Measurements from ENCODE around the gene EIF2S2. TPM values are rescaled to one million over a fixed set of nuclear protein-coding genes. Genes with fewer than 3 reads are reported as not detected.
A peak's percentile ranks its signal among the peaks of the same experiment; 100 is the strongest.

The EIF2S2 gene
- total RNA-seq, 1 donor from 2014 or later: 44.8 TPM

DNA sequence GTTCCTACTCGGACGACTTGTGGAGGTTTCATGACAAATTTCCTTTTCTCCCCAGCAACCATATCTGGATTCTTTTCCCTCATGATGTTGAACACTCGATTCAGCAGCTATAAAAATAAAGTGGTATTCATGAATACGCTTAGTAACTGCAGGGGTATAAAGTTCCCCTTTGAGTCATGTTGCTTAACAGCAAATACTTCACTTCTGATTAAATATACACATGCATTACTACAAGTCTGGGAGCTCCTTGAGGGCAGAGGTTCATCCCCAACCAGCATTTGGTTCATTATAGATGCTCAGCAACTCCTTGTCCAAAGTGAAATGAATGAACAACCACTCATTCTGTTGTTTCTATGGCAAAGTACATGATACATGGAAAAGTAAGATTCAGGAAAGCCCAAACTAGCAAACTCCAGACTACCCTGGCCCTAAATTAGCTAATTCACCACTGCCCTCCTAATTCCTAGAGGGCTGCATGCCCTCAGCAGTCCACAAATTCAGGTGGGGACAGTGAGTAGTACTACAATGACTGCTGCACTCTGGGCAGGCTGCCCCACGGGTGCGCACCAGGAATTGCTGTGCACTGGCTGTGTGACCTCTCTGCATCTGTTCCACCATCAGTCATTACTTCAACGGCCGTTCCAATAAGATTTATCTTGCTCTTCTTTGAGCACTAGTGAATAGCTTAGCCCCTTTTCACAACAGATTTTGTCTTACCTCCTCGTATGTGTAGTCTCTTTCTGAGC, 15.2 kb downstream of the EIF2S2 start:
- ATAC-seq: no peak
- DNase-seq (ENCODE audit: low spot score): no peak
- intact Hi-C loops (cut with DNase I): no loop called here

- intact Hi-C loops (cut with DNase I): no loop called here
- no peak for ATAC-seq
Observed at GRCh38 chr20:34095825-34096224, 16.2 kb downstream of the EIF2S2 start.

DNA sequence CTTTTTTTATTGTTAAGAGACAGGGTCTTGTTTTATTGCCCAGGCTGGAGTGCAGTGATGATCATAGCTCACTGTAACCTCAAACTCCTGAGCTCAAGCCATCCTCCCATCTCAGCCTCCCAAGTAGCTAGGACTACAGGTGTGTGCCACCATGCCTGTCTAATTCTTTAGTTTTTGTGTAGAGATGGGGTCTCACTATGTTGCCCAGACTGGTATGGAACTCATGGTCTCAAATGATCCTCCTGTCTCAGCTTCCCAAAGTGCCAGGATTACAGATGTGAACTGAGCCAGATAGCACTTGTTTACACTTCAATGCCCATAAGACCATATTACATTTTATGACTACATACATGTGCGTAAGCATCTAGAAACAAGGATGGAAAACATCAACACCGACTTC, 18.1 kb downstream of the EIF2S2 start:
- intact Hi-C loops (cut with DNase I): no loop called here

More at GRCh38 chr20:34095825-34096224, 16.2 kb downstream of the EIF2S2 start:
- DNase-seq (ENCODE audit: low spot score): no peak

DNA sequence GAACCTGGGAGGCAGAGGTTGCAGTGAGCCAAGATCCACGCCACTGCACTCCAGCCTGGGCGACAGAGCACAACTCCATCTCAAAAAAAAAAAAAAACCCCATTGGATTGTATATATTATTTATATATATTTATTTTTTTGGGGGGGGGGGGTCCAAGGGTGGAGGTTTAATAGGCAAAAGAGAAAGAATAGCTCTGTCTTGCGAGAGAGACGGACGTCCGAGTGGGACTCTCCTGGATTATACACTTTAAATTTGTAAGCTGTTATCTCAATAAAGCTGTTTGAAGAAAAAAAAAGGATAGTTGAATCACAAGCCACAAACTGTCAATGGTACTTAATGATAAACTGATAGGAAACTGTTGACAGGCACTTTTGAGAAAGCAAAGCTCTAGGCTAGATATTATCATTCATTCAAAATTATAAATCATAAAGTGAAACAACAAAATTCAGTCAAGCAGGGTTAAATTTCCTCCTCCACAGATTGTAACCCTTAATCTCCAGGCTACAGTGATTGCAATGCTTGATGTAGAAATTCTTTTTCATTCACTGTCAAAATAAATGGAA, 20.3 kb downstream of the EIF2S2 start:
- intact Hi-C loops (cut with DNase I): no loop called here
- no peak for ATAC-seq
- DNase-seq (ENCODE audit: low spot score): no peak

More for the DNA sequence above, 18.1 kb downstream of the EIF2S2 start:
- DNase-seq (ENCODE audit: low spot score): no peak
- ATAC-seq: no peak

- DNase-seq (ENCODE audit: low spot score) (no peak), ATAC-seq (no peak)
- intact Hi-C loops (cut with DNase I): no loop called here
Observed at GRCh38 chr20:34090645-34091044, 21.4 kb downstream of the EIF2S2 start.

DNA sequence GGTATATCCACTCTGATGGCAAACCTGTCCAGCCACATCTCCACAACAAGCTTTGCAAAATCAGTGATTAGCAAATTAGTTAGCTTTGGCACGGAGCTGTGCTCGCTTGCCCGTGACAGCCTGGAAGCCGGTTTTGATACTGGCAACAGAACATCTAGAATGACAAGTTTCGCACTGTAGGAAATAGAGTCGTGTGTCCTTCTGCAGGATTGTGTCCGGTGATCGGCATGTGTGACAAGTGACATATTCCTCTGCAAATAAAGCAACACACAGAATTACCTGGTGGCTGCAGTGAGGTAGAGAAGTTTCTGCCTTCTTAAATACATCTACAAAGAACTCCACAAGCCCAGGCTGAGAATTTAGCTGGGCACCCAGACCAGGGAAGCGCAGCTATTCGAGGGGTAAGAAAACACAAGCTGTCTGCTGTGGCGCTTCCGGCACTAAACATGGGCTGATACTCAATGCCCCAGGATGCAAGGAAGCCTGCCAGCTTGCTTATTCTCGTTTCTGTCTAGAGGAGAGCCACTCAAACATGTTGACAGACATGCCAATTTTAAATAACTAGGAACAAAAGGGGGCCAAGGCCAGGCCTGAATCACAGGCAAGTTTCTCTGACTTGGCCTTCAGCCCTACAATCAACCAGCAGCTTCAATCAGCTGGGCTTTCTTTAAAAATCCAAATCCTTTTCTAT, 22.2 kb downstream of the EIF2S2 start:
- intact Hi-C loops (cut with DNase I): no loop called here
- ATAC-seq (no peak), DNase-seq (ENCODE audit: low spot score) (no peak)

GRCh38 chr20:34089175-34089479, 22.9 kb downstream of the EIF2S2 start:
- ATAC-seq: no peak
- DNase-seq (ENCODE audit: low spot score): no peak
- intact Hi-C loops (cut with DNase I): no loop called here

GRCh38 chr20:34088305-34089174, 23.5 kb downstream of the EIF2S2 start:
- no peak for ATAC-seq
- DNase-seq (ENCODE audit: low spot score): no peak
- intact Hi-C loops (cut with DNase I): no loop called here

DNA sequence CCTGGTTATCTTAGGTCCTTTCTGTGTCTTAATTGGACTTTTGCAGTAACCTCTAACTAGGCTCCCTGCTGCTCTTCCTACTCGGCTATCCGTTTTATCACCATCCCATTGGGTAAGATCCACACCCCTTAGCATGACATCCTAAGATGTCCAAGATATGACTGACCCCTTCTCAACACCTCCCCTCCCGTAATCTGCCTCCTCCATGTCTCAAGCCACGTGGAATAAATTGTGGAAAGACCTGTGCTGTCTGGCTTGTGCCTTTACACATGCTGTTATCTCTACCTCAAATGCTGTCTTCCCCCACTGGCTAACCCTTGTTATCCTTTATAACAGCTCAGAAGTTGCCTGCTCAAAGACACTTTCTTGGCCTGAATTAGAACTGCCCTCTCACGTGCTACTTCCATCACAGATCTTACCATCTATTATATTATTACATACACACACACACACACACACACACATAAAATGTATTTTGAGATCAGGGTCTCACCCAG, 26.5 kb downstream of the EIF2S2 start:
- no peak for ATAC-seq
- intact Hi-C loops (cut with DNase I): no loop called here
- no peak for DNase-seq (ENCODE audit: low spot score)

GRCh38 chr20:34084227-34084923, 27.7 kb downstream of the EIF2S2 start:
- ATAC-seq: no peak
- no peak for DNase-seq (ENCODE audit: low spot score)
- intact Hi-C loops (cut with DNase I): no loop called here

DNA sequence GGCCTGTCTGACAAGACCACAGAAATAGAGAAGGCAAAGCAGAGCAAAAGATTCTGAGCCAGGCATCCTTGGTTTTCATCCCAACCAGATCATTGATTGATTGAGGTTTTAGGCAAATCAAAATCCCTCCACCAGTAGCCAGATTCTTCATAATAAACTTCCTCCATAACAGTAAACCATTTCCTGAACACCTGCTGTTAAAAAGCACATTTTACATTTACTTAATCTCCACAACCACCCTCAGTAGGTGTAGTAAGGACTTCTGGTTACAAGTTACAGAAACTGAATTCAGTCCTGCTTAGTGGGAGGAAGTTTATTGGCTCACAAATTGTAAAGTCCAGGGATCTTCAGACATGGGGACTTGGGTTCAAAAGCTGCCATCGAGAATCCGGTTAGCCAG, 28.3 kb downstream of the EIF2S2 start:
- intact Hi-C loops (cut with DNase I): no loop called here
- ATAC-seq (no peak), DNase-seq (ENCODE audit: low spot score) (no peak)

- peak; percentile 76 for DNase-seq (ENCODE audit: low spot score)
- intact Hi-C loops (cut with DNase I): no loop called here
Observed at GRCh38 chr20:34083137-34083536, 28.9 kb downstream of the EIF2S2 start.

DNA sequence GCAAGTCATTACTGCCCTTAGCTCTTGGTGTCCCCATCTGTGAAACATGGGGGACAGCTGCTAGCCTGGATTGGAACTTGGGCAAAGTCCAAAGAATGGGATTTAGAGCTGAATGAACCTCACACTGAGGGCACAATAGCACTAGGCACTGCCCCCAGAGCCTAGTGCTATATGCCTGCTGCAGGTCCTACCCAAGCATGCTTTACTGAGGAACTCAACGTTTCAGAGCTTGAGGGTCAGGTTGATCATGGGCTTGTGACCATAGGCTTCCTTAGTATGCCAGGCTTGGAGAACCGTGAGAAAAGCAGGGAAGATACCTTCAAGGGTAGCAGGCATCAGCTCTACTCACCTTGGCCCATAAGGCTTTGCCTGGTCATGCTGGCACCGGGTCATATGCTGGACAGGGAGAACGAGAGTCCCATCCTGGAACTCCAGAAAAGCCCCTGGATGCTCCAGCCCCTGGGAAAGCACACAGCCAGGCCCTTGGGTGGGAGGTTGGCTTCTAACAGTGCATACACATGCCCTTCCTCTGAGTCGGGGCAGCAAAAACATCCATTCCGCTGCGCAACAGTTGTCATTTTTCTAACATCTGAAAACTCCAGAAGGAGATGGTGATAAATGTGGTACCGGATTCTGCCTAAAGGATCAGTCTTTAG, 29.7 kb downstream of the EIF2S2 start:
- peak; percentile 6 for ATAC-seq
- DNase-seq (ENCODE audit: low spot score): no peak
- intact Hi-C loops (cut with DNase I): no loop called here

More at GRCh38 chr20:34083137-34083536, 28.9 kb downstream of the EIF2S2 start:
- peak; percentile 94 for ATAC-seq

- DNase-seq (ENCODE audit: low spot score): no peak
- no peak for ATAC-seq
- intact Hi-C loops (cut with DNase I): no loop called here
Observed at GRCh38 chr20:34079818-34080217, 32.2 kb downstream of the EIF2S2 start.

GRCh38 chr20:34078540-34078939, 33.5 kb downstream of the EIF2S2 start:
- no peak for DNase-seq (ENCODE audit: low spot score)
- no peak for ATAC-seq
- intact Hi-C loops (cut with DNase I): no loop called here

- no peak for DNase-seq (ENCODE audit: low spot score)
- intact Hi-C loops (cut with DNase I): no loop called here
- no peak for ATAC-seq
Observed at GRCh38 chr20:34076952-34077351, 35.1 kb downstream of the EIF2S2 start.

DNA sequence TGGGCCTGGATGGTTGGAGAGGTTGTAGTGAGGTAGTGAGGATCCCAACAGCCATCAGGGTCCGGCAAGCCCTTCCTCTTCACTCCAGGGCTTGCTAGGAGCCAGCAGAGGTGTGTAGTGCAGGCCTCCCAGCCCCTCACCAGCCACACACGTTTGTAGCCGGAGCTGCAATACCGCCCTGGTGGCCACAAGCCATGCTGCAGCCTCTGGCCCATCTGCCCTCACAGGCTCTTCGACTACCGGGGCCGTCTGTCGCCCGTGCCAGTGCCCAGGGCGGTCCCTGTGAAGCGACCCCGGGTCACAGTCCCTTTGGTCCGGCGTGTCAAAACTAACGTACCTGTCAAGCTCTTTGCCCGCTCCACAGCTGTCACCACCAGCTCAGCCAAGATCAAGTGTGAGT, 36.4 kb downstream of the EIF2S2 start:
- intact Hi-C loops (cut with DNase I): no loop called here
- DNase-seq (ENCODE audit: low spot score) (no peak), ATAC-seq (no peak)

DNA sequence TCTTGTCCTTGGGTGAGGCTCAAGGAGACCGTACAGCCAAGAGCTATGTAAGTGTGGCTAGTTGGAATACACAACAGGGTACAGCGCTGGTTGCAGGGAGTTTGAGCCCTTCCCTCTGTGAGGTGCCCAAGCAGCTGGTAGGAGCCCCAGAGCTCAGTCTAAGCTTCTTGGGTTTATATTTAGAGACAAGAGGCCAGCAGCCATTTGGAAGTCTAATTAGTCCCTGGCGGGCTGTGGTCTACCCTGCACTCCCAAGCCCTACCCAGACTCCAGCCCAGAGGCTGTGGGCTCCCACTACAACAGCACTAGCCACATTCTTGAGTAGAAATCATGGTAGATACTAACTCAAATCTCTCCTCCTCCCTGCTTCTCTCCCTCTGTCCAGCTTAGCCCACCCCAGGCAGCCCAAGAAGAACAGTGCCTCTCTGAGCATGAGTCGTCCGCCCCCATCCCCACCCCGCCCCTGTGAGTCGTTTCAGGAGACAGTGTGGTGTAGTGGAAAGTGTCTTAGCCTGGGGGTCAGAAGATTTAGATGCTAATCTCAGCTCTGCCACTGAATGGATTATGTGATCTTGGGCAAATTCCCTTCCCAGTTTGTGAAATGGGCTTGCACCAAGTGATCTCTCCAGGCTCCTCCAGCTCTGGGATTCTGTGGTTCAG, 37.8 kb downstream of the EIF2S2 start:
- DNase-seq (ENCODE audit: low spot score) (no peak), ATAC-seq (no peak)
- intact Hi-C loops (cut with DNase I): loop anchor here (5.0 kb wide), 1 partner anchor 207 kb away; no protein-coding TSS in a partner anchor

All from sciatic nerve (tissue), 2 donors.